Left ventricle myocardium inferior (tissue), 1 donor: Measurements from ENCODE around the gene JARID2. TPM values are rescaled to one million over a fixed set of nuclear protein-coding genes. Genes with fewer than 3 reads are reported as not detected.

ENCODE experiments used
- DNase-seq: peaks from one replicate; pipeline ENCODE4 v3.0.0-alpha.2; 2020
- H3K27ac ChIP-seq: fragments of 200-600 bp; replicated peaks from 2 replicates; pipeline ENCODE4 v1.8.0; 2021
- H3K27me3 ChIP-seq: fragments of 200-600 bp; 2 replicates; pipeline ENCODE4 v1.8.0; 2021; ENCODE audit warnings: low read depth
- H3K36me3 ChIP-seq: fragments of 200-600 bp; 2 replicates; pipeline ENCODE4 v1.8.0; 2021
- H3K4me1 ChIP-seq: fragments of 200-600 bp; 2 replicates; pipeline ENCODE4 v1.8.0; 2021
- H3K4me3 ChIP-seq: fragments of 200-600 bp; 2 replicates; pipeline ENCODE4 v1.8.0; 2021; ENCODE audit warnings: mild to moderate bottlenecking, moderate library complexity
- H3K9me3 ChIP-seq: fragments of 200-600 bp; replicated peaks from 2 replicates; pipeline ENCODE4 v1.8.0; 2021
- CTCF ChIP-seq: fragments of 200-600 bp; IDR thresholded peaks from 2 replicates; pipeline ENCODE4 v1.8.0; 2021; ENCODE audit warnings: antibody characterized with exemption, mild to moderate bottlenecking, borderline replicate concordance
- intact Hi-C: fragments of 100-400 bp; cut with micrococcal nuclease; formaldehyde crosslinking; loops from one replicate; pipeline ENCODE4 v1.11.0; 2022
- total RNA-seq: library from RNA; stranded (reverse); fragmentation: NEBNext Ultra II Directional; extraction: Animal tissue kit (Norgen Biotek cat#: 25700); gene quantifications from one replicate; pipeline ENCODE4 v1.2.1, GENCODE V29; 2021
- donor health status: DM: no; HTN: yes; CAD: no; lungs with severe emphysema.

JARID2 gene
- total RNA-seq, 1 donor from 2014 or later: 6.5 TPM

- H3K36me3 ChIP-seq: no peaks in the 10 kb centered on the region
- intact Hi-C loops: no loop called here
- H3K9me3 ChIP-seq: no peaks in the 10 kb centered on the region
- H3K27me3 ChIP-seq: no peaks in the 10 kb centered on the region
- peaks cover 46% of the 10 kb centered on the region for H3K4me1 ChIP-seq
- peak overlapping the region; percentile 55 for H3K27ac ChIP-seq
- TF ChIP-seq CTCF: no peak
- DNase-seq: no peak
- no peak overlapping the region for H3K4me3 ChIP-seq
These were observed 305.4 kb downstream of the JARID2 start for GRCh38 chr6:15551262-15551661.

- DNase-seq: no peak
- intact Hi-C loops: no loop called here
- H3K27ac ChIP-seq: peak overlapping the region; percentile 55
These were observed 305.9 kb downstream of the JARID2 start for GRCh38 chr6:15551798-15552197.

GRCh38 chr6:15553031-15553430 lies 307.2 kb downstream of the JARID2 start:
- TF ChIP-seq CTCF: no peak
- intact Hi-C loops: no loop called here
- DNase-seq: no peak
- Histone ChIP-seq H3K4me3 (no peak overlapping the region), H3K27me3 (no peaks in the 10 kb centered on the region), H3K4me1 (peaks cover 45% of the 10 kb centered on the region), H3K36me3 (no peaks in the 10 kb centered on the region), H3K9me3 (no peaks in the 10 kb centered on the region), H3K27ac (peak overlapping the region; percentile 22)

More at GRCh38 chr6:15551798-15552197, 305.9 kb downstream of the JARID2 start:
- Histone ChIP-seq H3K36me3 (no peaks in the 10 kb centered on the region), H3K27me3 (no peaks in the 10 kb centered on the region), H3K9me3 (no peaks in the 10 kb centered on the region), H3K4me3 (no peak overlapping the region), H3K4me1 (peaks cover 45% of the 10 kb centered on the region)
- no peak for TF ChIP-seq CTCF

- H3K27me3 ChIP-seq: no peaks in the 10 kb centered on the region
- no peak for TF ChIP-seq CTCF
- H3K4me1 ChIP-seq: peaks cover 45% of the 10 kb centered on the region
- H3K36me3 ChIP-seq: no peaks in the 10 kb centered on the region
- no peak for DNase-seq
- intact Hi-C loops: no loop called here
- H3K4me3 ChIP-seq: no peak overlapping the region
- no peak overlapping the region for H3K27ac ChIP-seq
- no peaks in the 10 kb centered on the region for H3K9me3 ChIP-seq
These were observed 307.9 kb downstream of the JARID2 start for GRCh38 chr6:15553736-15554294.

GRCh38 chr6:15554728-15555100 lies 308.8 kb downstream of the JARID2 start:
- Histone ChIP-seq H3K27me3 (no peaks in the 10 kb centered on the region), H3K4me1 (peaks cover 45% of the 10 kb centered on the region), H3K36me3 (no peaks in the 10 kb centered on the region), H3K27ac (no peak overlapping the region), H3K9me3 (no peaks in the 10 kb centered on the region), H3K4me3 (no peak overlapping the region)
- no peak for TF ChIP-seq CTCF
- DNase-seq: no peak
- intact Hi-C loops: no loop called here
